Left kidney (tissue), 2 donors: ENCODE measurements around the gene KDM5A. TPM values are rescaled to one million over a fixed set of nuclear protein-coding genes. Genes with fewer than 3 reads are reported as not detected.
"Not testable (repeated sequence)": the region's sequence is repeated elsewhere in the genome, so short reads cannot be mapped to it uniquely, and the experiment has no call there.

ENCODE experiments used
- DNase-seq: peaks from one replicate; pipeline ENCODE4 v3.0.0-alpha.2; 2013
- polyA plus RNA-seq: library from polyadenylated mRNA; unstranded; fragments of 120-200 nt; gene quantifications from one replicate; pipeline ENCODE4 v1.2.1, GENCODE V29; 2013; ENCODE audit not compliant: insufficient read length

KDM5A gene
- polyA plus RNA-seq, 1 donor, result 47.0 TPM

DNA sequence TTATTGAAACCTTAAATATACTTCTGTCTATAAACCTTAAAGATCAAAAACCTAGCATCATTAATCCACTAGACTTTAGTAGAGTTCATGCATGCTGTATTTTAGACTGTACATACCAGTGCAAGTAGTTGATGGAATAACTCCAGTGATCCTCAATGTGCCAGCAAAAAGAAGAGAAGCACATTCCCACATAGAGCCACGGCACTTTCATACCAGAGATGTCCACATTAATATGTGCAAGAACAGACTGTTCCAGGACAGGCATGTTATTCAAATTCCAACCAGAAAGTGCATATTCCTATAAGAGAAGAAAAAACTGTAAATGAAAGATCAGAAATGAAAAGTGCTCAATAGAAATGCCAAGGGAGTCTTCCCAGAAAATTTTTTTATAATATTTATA is 55.0 kb downstream of the KDM5A start:
- DNase-seq, result no peak

DNA sequence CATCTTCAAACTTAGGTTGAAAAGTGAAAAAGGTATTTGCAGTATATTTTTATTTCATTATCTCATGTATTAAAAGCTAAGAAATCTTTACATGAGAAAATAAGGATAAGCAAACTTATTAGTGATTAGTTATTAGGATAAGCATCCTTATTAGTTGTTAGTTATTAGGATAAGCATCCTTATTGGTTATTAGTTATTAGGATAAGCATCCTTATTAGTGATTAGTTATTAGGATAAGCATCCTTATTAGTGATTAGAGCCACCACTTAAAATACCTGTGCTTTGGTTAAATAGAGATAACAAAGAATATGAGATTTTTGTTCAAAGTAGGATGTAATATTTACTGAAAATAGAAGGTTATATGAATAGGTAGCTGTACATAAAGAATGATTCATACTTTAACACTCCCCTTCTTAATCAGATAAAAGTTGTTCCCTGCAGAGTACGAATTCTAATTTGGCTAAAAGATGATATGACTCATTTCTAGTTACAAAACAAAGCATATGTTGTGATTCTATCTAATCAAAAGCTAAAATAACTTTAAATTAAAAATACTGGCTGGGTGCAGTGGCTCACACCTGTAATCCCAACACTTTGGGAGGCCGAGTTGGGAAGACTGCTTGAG is 56.4 kb downstream of the KDM5A start:
- DNase-seq, result no peak

- no peak for DNase-seq
These were observed 57.8 kb downstream of the KDM5A start for GRCh38 chr12:331287-331686.

DNA sequence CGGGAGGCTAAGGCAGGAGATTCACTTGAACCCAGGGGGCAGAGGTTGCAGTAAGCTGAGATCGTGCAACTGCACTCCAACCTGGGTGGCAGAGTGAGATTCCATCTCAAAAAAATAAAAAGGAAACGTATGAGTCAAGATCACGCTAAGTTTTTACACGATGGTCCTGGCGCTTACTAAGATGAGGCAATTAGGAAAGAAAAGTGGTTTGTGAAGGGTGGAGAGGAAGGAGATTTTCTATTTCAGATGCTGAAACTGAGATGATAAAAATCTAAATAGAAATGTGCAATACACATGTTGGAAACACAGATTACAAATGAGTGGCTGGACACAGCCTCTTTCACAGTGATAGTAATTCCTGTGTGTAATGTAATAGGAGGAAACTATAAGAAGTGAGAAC is 63.2 kb downstream of the KDM5A start:
- no peak for DNase-seq

- DNase-seq, result no peak
These were observed 65.6 kb downstream of the KDM5A start for GRCh38 chr12:323507-323906.

- peak; percentile 7 for DNase-seq
These were observed 67.4 kb downstream of the KDM5A start for GRCh38 chr12:321606-322326.

GRCh38 chr12:318759-319515 is 70.2 kb downstream of the KDM5A start:
- no peak for DNase-seq

GRCh38 chr12:308511-308910 is 80.6 kb downstream of the KDM5A start:
- peak; percentile 3 for DNase-seq

DNA sequence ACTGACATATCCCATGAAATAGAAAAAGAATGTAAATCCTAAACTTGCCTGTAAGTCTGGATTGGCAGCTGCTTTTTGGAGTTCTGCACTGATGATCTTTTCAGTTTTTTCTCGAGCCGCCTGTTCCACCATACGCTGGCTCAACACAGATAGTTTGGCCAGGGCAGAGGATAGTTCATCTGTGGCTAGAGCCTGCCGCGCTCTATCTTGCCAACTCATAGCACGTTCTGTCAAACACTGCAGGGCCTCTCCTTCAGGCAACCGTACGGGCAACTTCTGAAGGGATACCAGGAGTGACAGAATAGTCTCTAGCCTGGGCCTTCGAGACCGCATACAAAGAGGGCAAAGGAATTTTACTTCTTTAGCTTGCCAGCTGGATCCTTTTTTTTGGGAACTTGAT is 81.7 kb downstream of the KDM5A start:
- DNase-seq, result no peak

- DNase-seq, result no peak
These were observed 84.3 kb downstream of the KDM5A start for GRCh38 chr12:304805-305204.

GRCh38 chr12:302766-303165 is 86.4 kb downstream of the KDM5A start:
- not testable (repeated sequence) for DNase-seq

GRCh38 chr12:300166-300565 is 89.0 kb downstream of the KDM5A start:
- DNase-seq, result not testable (repeated sequence)

DNA sequence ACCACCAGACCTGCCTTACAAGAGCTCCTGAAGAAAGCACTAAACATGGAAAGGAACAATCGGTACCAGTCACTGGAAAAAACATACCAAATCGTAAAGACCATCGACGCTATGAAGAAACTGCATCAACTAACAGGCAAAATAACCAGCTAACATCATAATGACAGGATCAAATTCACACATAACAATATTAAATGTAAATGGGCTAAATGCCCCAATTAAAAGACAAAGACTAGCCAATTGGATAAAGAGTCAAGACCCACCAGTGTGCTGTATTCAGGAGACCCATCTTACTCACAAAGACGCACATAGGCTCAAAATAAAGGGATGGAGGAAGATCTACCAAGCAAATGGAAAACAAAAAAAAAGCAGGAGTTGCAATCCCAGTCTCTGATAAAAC is 89.6 kb downstream of the KDM5A start:
- not testable (repeated sequence) for DNase-seq

- not testable (repeated sequence) for DNase-seq
These were observed 91.1 kb downstream of the KDM5A start for GRCh38 chr12:298059-298458.

GRCh38 chr12:295132-295531 is 94.0 kb downstream of the KDM5A start:
- DNase-seq, result no peak

- DNase-seq, result no peak
These were observed 95.9 kb downstream of the KDM5A start for GRCh38 chr12:293199-293598.

- DNase-seq, result no peak
These were observed 96.9 kb downstream of the KDM5A start for GRCh38 chr12:292186-292585.

DNA sequence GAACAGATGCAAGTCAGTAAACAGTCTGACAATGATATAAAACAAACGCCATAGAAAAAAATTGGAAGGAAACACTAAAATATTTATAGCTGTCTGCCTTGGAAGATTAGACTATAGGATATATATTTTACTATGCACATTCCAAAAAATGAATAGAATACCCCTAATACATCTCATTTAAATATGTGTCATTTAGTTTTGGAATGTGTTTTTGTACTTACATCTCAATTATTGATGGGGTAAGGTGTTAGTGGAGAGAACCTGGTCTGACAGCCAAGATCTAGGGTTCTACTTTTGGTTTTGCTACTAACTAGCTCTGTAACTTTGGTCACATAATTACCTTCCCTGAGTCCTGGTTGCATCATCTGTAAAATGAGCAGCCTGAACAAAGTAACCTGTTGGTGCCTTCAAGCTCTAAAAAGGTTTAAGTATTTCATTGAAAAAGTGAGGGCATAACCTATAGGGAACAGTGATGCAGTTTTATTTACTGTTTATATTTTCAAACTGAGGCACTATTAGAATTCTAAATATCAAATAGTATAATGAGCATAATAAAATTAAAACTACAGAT is 97.9 kb downstream of the KDM5A start:
- DNase-seq, result no peak

DNA sequence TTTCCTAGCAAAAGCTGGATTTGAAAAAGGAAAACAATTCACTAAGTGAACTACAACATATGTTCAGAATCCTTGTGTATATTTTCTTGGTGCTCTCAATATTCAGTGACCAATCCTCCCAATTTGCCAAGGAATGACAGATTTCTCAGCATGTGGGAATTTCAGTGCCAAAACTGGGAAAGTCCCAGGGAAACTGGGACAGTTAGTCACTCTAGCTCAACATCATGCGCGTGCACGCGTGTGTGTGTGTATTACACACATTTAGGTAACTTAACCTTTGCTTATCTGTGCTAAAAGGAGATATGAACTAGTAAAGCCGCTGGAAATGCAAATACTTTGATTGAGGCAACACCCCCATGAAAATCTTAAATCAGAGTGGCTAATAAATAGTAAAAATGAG is 100.4 kb downstream of the KDM5A start:
- no peak for DNase-seq

- no peak for DNase-seq
These were observed 102.4 kb downstream of the KDM5A start for GRCh38 chr12:286531-287300.

DNA sequence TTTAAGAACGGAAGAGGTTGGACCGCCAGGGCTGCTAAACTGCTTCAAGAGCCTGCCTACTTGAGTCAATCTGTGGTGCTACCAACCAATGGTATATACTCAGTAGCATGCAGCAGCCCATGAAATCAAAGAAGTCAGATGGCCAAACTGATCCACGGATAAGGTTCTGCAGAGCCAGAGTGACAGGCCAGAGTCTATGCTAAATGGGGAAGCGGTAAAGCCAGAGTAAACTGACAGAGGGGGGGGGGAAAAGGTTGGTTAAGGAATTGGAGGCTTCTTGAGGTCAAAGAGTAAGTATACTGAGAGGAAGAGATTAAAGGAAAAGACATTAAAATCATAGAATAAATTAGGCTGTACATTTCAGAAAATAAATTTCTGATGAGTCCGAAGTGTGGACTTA is 111.1 kb downstream of the KDM5A start:
- DNase-seq, result no peak

- no peak for DNase-seq
These were observed 113.3 kb downstream of the KDM5A start for GRCh38 chr12:275812-276211.
